ENCODE measurements around the gene SLC22A14. TPM values are rescaled to one million over a fixed set of nuclear protein-coding genes. Genes with fewer than 3 reads are reported as not detected.

SLC22A14 gene
- polyA plus RNA-seq, 3 donors from 2014 or later, result not detected

Other genes with a start within 250 kb of the SLC22A14 start
- gene DLEC1, start 243.1 kb upstream of the SLC22A14 start, polyA plus RNA-seq, result 1 to 10 TPM in 1 of 3 donors, under 1 TPM in 2; 0.16 to 2.4 (median 0.84) TPM
- 100 to 1,000 TPM in 1 of 3 donors, 10 to 100 TPM in 2; 74.8 to 113 (median 82.8) TPM for gene ACAA1, start 145.2 kb upstream of the SLC22A14 start, polyA plus RNA-seq
- gene MYD88, start 143.6 kb upstream of the SLC22A14 start, polyA plus RNA-seq, result 100 to 1,000 TPM in 2 of 3 donors, 10 to 100 TPM in 1; 94.0 to 205 (median 129) TPM
- gene OXSR1, start 116.8 kb upstream of the SLC22A14 start, polyA plus RNA-seq, result 10 to 100 TPM; 13.1 to 16.1 (median 13.5) TPM
- not detected for gene SLC22A13, start 16.5 kb upstream of the SLC22A14 start, polyA plus RNA-seq
- 1 to 10 TPM; 1.2 to 1.5 (median 1.4) TPM for gene XYLB, start 64.5 kb downstream of the SLC22A14 start, polyA plus RNA-seq
- under 1 TPM; 0.02 to 0.39 (median 0.04) TPM for gene ACVR2B, start 171.6 kb downstream of the SLC22A14 start, polyA plus RNA-seq
- 10 to 100 TPM in 1 of 3 donors, 1 to 10 TPM in 2; 2.9 to 19.6 (median 6.9) TPM for gene EXOG, start 214.0 kb downstream of the SLC22A14 start, polyA plus RNA-seq

Data from immature natural killer cell (primary cell).